Peyer's patch (tissue), 4 donors: ENCODE results near the gene BRICD5. TPM values are rescaled to one million over a fixed set of nuclear protein-coding genes. Genes with fewer than 3 reads are reported as not detected.

Experiments
- DNase-seq, 3 donors: peaks; one replicate each; pipeline ENCODE4 v3.0.0-alpha.2; 2017 to 2019
- H3K27ac ChIP-seq, 4 donors: fragments of 200-600 bp; sonication (generic); one replicate each; pipeline ENCODE4 v1.5.1; 2016 to 2019
- H3K27me3 ChIP-seq, 2 donors: fragments of 200-600 bp; sonication (generic); one replicate each; pipeline ENCODE4 v1.5.1; 2019
- H3K36me3 ChIP-seq, 3 donors: fragments of 200-600 bp; sonication (generic); one replicate each; pipeline ENCODE4 v1.5.1; 2016 to 2019
- H3K4me1 ChIP-seq, 4 donors: fragments of 200-600 bp; sonication (generic); one replicate each; pipeline ENCODE4 v1.5.1; 2016 to 2019
- H3K4me3 ChIP-seq, 4 donors: fragments of 200-600 bp; sonication (generic); 1 replicate in 3 of 4; 2 replicates in 1 of 4; pipeline ENCODE4 v1.5.1; 2016 to 2019; ENCODE audit warnings: mild to moderate bottlenecking in 1 of 4
- H3K9me3 ChIP-seq, 4 donors: fragments of 200-600 bp; sonication (generic); one replicate each; pipeline ENCODE4 v1.5.1; 2016 to 2019; ENCODE audit warnings: mild to moderate bottlenecking in 1 of 4
- CTCF ChIP-seq, 6 experiments: fragments of 450-650 bp in 4 of 6; fragments of 200-600 bp in 2 of 6; sonication (generic) in 1 of 6; IDR thresholded peaks; one replicate each; pipeline ENCODE4 v1.5.1; 2017 to 2019; ENCODE audit warnings: antibody characterized with exemption in 6 of 6, mild to moderate bottlenecking in 3 of 6, moderate library complexity in 1 of 6
- POLR2A ChIP-seq, 2 donors: fragments of 450-650 bp; IDR thresholded peaks; one replicate each; pipeline ENCODE4 v1.5.1; 2017; ENCODE audit warnings: antibody characterized with exemption in 2 of 2, mild to moderate bottlenecking in 2 of 2, moderate library complexity in 2 of 2
- total RNA-seq, 4 donors: library from RNA; depleted of rRNA; stranded (reverse); fragments of >200 nt; gene quantifications; one replicate each; pipeline ENCODE4 v1.1.0, GENCODE V29; 2016

BRICD5 gene
- total RNA-seq, 4 donors from 2014 or later, result 13.3 to 44.6 (median 19.8) TPM

GRCh38 chr16:2170080-2170479 lies 40.6 kb downstream of the BRICD5 start:
- peak overlapping the region in 2 of 4 donors; percentile 52 for H3K27ac ChIP-seq
- peak overlapping the region in 2 of 4 donors; percentile 24 to 26 for H3K4me3 ChIP-seq
- TF ChIP-seq CTCF (IDR thresholded peaks at IDR 0.05) (no peak), POLR2A (IDR thresholded peaks at IDR 0.05) (no peak)
- peaks cover 0 to 35% (median 4%) of the 10 kb centered on the region in 4 donors for H3K4me1 ChIP-seq
- no peak for DNase-seq
- peaks cover 0 to 73% (median 0%) of the 10 kb centered on the region in 3 donors for H3K36me3 ChIP-seq
- H3K27me3 ChIP-seq, result no peaks in the 10 kb centered on the region
- H3K9me3 ChIP-seq, result no peaks in the 10 kb centered on the region

- no peak for DNase-seq
- Histone ChIP-seq H3K4me1 (peaks cover 0 to 56% (median 9%) of the 10 kb centered on the region in 4 donors), H3K9me3 (no peaks in the 10 kb centered on the region), H3K27me3 (no peaks in the 10 kb centered on the region), H3K27ac (no peak overlapping the region), H3K4me3 (no peak overlapping the region), H3K36me3 (peaks cover 0 to 44% (median 0%) of the 10 kb centered on the region in 3 donors)
- no peak for TF ChIP-seq CTCF (IDR thresholded peaks at IDR 0.05)
- TF ChIP-seq POLR2A (IDR thresholded peaks at IDR 0.05), result no peak
These were observed 43.5 kb downstream of the BRICD5 start for GRCh38 chr16:2167068-2167638.

GRCh38 chr16:2166263-2167067 lies 44.2 kb downstream of the BRICD5 start:
- no peak overlapping the region for H3K4me3 ChIP-seq
- peaks cover 0 to 56% (median 10%) of the 10 kb centered on the region in 4 donors for H3K4me1 ChIP-seq
- TF ChIP-seq POLR2A (IDR thresholded peaks at IDR 0.05) (no peak), CTCF (IDR thresholded peaks at IDR 0.05) (no peak)
- peak overlapping the region in 2 of 4 donors; percentile 38 to 43 for H3K27ac ChIP-seq
- DNase-seq, result peak in 1 of 3 donors; percentile 73
- H3K36me3 ChIP-seq, result peaks cover 0 to 37% (median 0%) of the 10 kb centered on the region in 3 donors
- no peaks in the 10 kb centered on the region for H3K9me3 ChIP-seq
- no peaks in the 10 kb centered on the region for H3K27me3 ChIP-seq

GRCh38 chr16:2165861-2166260 lies 44.8 kb downstream of the BRICD5 start:
- H3K4me3 ChIP-seq, result no peak overlapping the region
- no peaks in the 10 kb centered on the region for H3K9me3 ChIP-seq
- DNase-seq, result no peak
- H3K4me1 ChIP-seq, result peaks cover 0 to 56% (median 11%) of the 10 kb centered on the region in 4 donors
- H3K36me3 ChIP-seq, result peaks cover 0 to 31% (median 0%) of the 10 kb centered on the region in 3 donors
- no peaks in the 10 kb centered on the region for H3K27me3 ChIP-seq
- TF ChIP-seq CTCF (IDR thresholded peaks at IDR 0.05) (no peak), POLR2A (IDR thresholded peaks at IDR 0.05) (no peak)
- peak overlapping the region in 1 of 4 donors; percentile 38 for H3K27ac ChIP-seq

- Histone ChIP-seq H3K4me1 (peaks cover 0 to 79% (median 14%) of the 10 kb centered on the region in 4 donors), H3K27me3 (no peaks in the 10 kb centered on the region), H3K27ac (peak overlapping the region in 3 of 4 donors; percentile 75 to 94 (median 90)), H3K9me3 (no peaks in the 10 kb centered on the region), H3K36me3 (peaks cover 0 to 16% (median 0%) of the 10 kb centered on the region in 3 donors), H3K4me3 (no peak overlapping the region)
- peak in 2 of 3 donors; percentile 89 for DNase-seq
- TF ChIP-seq CTCF (IDR thresholded peaks at IDR 0.05), result peak in 1 of 6 experiments; percentile 14
- TF ChIP-seq POLR2A (IDR thresholded peaks at IDR 0.05), result no peak
These were observed 47.3 kb downstream of the BRICD5 start for GRCh38 chr16:2163211-2163881.
